Left ventricle myocardium inferior (tissue), 1 donor: ENCODE results near the gene FARP1. TPM values are rescaled to one million over a fixed set of nuclear protein-coding genes. Genes with fewer than 3 reads are reported as not detected.
A peak's percentile ranks its signal among the peaks of the same experiment; 100 is the strongest.

Experiments used
- DNase-seq: peaks from one replicate; pipeline ENCODE4 v3.0.0-alpha.2; 2020
- H3K27ac ChIP-seq: fragments of 200-600 bp; replicated peaks from 2 replicates; pipeline ENCODE4 v1.8.0; 2021
- H3K27me3 ChIP-seq: fragments of 200-600 bp; 2 replicates; pipeline ENCODE4 v1.8.0; 2021; ENCODE audit warnings: low read depth
- H3K36me3 ChIP-seq: fragments of 200-600 bp; 2 replicates; pipeline ENCODE4 v1.8.0; 2021
- H3K4me1 ChIP-seq: fragments of 200-600 bp; 2 replicates; pipeline ENCODE4 v1.8.0; 2021
- H3K4me3 ChIP-seq: fragments of 200-600 bp; 2 replicates; pipeline ENCODE4 v1.8.0; 2021; ENCODE audit warnings: mild to moderate bottlenecking, moderate library complexity
- H3K9me3 ChIP-seq: fragments of 200-600 bp; replicated peaks from 2 replicates; pipeline ENCODE4 v1.8.0; 2021
- CTCF ChIP-seq: fragments of 200-600 bp; IDR thresholded peaks from 2 replicates; pipeline ENCODE4 v1.8.0; 2021; ENCODE audit warnings: antibody characterized with exemption, mild to moderate bottlenecking, borderline replicate concordance
- intact Hi-C: fragments of 100-400 bp; cut with micrococcal nuclease; formaldehyde crosslinking; loops from one replicate; pipeline ENCODE4 v1.11.0; 2022
- total RNA-seq: library from RNA; stranded (reverse); fragmentation: NEBNext Ultra II Directional; extraction: Animal tissue kit (Norgen Biotek cat#: 25700); gene quantifications from one replicate; pipeline ENCODE4 v1.2.1, GENCODE V29; 2021
- donor health status: DM: no; HTN: yes; CAD: no; lungs with severe emphysema.

Gene FARP1
- total RNA-seq, 1 donor from 2014 or later: 17.6 TPM

DNA sequence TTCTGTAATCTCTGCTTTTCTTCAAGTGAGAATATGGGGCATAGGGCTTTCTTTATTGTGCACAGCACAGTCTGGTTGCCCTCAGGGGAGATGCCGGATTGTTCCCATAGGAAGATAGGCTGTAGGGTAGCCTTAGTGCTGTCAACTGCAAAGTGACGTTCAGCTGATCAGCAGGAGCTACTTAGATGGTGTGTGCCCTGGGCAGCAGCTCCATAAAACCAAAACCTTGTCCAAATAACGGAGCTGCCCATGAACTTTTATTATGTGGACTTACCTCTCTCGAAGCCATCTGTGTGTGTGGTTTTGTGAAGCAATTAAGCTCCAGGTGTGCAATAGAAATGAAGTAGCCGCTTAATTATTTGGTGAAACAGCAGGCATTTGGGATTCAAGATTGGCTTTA, 154.2 kb downstream of the FARP1 start:
- Histone ChIP-seq H3K27me3 (no peaks in the 10 kb centered on the region), H3K36me3 (no peaks in the 10 kb centered on the region), H3K9me3 (no peaks in the 10 kb centered on the region), H3K4me3 (no peak overlapping the region), H3K4me1 (peaks cover 37% of the 10 kb centered on the region), H3K27ac (no peak overlapping the region)
- no peak for TF ChIP-seq CTCF
- DNase-seq: no peak
- intact Hi-C loops: no loop called here

- Histone ChIP-seq H3K9me3 (no peaks in the 10 kb centered on the region), H3K36me3 (no peaks in the 10 kb centered on the region), H3K27me3 (no peaks in the 10 kb centered on the region), H3K27ac (no peak overlapping the region), H3K4me1 (peaks cover 40% of the 10 kb centered on the region), H3K4me3 (no peak overlapping the region)
- TF ChIP-seq CTCF: no peak
- DNase-seq: no peak
- intact Hi-C loops: no loop called here
These were observed 154.9 kb downstream of the FARP1 start for GRCh38 chr13:98297745-98298144.

DNA sequence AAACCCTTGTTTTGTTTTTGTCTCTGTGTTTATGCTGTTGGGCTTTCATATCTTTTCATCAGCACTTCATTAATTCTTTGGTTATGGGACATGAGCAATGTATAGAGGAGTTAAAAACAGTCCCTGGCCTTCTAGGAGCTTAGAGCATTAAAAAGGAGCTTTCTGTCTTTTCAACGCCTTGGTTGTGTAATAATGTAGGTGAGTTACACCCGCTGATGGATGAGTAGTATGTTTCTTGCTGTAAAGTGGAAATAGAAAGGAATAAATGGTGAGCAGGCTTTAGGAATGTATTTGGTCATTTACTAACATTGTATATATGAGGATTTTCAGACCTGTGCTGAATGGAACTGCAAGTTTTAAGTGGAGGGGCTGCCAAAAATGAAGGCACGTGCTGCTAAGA, 155.7 kb downstream of the FARP1 start:
- Histone ChIP-seq H3K4me1 (peaks cover 40% of the 10 kb centered on the region), H3K27ac (no peak overlapping the region)
- no peak for TF ChIP-seq CTCF

DNA sequence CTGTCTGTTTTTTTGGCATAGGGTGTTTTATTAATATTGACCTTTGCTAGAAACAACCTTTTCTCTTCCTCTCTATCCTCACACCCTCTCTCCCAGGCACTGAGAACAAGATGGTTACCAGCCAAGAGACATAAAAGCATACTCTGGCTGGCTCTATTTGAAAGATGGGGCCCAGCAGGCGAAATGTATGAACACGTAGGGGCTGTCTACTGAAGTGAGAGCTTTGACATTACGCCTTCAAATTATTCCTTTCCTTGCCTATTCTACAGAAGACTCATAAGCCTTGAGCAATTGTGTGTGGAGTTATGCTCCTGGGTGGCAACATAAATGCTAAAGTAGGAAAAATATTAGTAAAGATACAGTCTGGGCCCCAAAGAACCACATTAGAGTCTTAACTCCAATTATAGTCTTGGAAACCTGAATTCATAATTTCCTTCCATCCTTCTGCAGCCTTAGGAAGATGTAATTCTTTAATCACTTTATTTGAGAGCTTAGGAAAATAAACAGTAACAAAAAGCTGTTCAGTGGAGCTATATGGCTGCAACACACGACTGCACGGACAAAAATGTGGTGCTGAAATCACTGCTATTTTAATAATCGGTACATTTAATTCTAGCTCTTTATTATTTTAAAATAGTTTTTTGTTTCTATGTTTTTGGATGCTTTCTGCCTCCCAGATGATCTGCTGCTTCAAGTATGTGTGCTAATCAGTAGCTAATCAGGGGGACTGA, 156.5 kb downstream of the FARP1 start:
- H3K27ac ChIP-seq: peak overlapping the region; percentile 7
- no peaks in the 10 kb centered on the region for H3K27me3 ChIP-seq
- H3K9me3 ChIP-seq: no peaks in the 10 kb centered on the region
- no peak for TF ChIP-seq CTCF
- DNase-seq: no peak
- no peaks in the 10 kb centered on the region for H3K36me3 ChIP-seq
- intact Hi-C loops: no loop called here
- H3K4me1 ChIP-seq: peaks cover 40% of the 10 kb centered on the region
- H3K4me3 ChIP-seq: no peak overlapping the region

More for the DNA sequence above, 155.7 kb downstream of the FARP1 start:
- no peaks in the 10 kb centered on the region for H3K27me3 ChIP-seq
- no peak for DNase-seq
- no peaks in the 10 kb centered on the region for H3K36me3 ChIP-seq
- H3K9me3 ChIP-seq: no peaks in the 10 kb centered on the region
- intact Hi-C loops: no loop called here
- H3K4me3 ChIP-seq: no peak overlapping the region

- H3K4me3 ChIP-seq: no peak overlapping the region
- no peaks in the 10 kb centered on the region for H3K27me3 ChIP-seq
- H3K36me3 ChIP-seq: no peaks in the 10 kb centered on the region
- intact Hi-C loops: no loop called here
- H3K27ac ChIP-seq: peak overlapping the region; percentile 7
- H3K9me3 ChIP-seq: no peaks in the 10 kb centered on the region
- H3K4me1 ChIP-seq: peaks cover 40% of the 10 kb centered on the region
- DNase-seq: no peak
- no peak for TF ChIP-seq CTCF
These were observed 157.1 kb downstream of the FARP1 start for GRCh38 chr13:98299966-98300350.
